Vagina (tissue), 2 donors: Measurements from ENCODE around the gene BAZ2B.

Source experiments
- CTCF ChIP-seq, 3 experiments: fragments of 450-650 bp in 2 of 3; fragments of 200-600 bp in 1 of 3; sonication (generic) in 1 of 3; IDR thresholded peaks; one replicate each; pipeline ENCODE4 v1.5.1; 2017 to 2019; ENCODE audit warnings: antibody characterized with exemption in 3 of 3, mild to moderate bottlenecking in 2 of 3, moderate library complexity in 2 of 3
- POLR2A ChIP-seq, 2 donors: fragments of 450-650 bp; IDR thresholded peaks; one replicate each; pipeline ENCODE4 v1.6.1; 2017; ENCODE audit warnings: antibody characterized with exemption in 2 of 2, mild to moderate bottlenecking in 2 of 2, moderate library complexity in 2 of 2

- TF ChIP-seq POLR2A (IDR thresholded peaks at IDR 0.05) (no peak), CTCF (IDR thresholded peaks at IDR 0.05) (no peak)
Measured at GRCh38 chr2:159409116-159409800, 207.1 kb downstream of the BAZ2B start.
